DND-41 (cell line): ENCODE measurements around the gene FUT7.

Source experiments
- EZH2 ChIP-seq: IDR thresholded peaks from 3 replicates; pipeline ENCODE4 v1.6.1; 2012; ENCODE audit warnings: borderline replicate concordance, low read depth, mild to moderate bottlenecking, moderate library complexity, low read length, inconsistent platforms; ENCODE audit not compliant: severe bottlenecking
- TF ChIP-seq, protein P1 (sequence below): IDR thresholded peaks from 2 replicates; pipeline ENCODE4 v1.5.1; 2012; ENCODE audit warnings: borderline replicate concordance, low read length, moderate library complexity, mild to moderate bottlenecking; ENCODE audit not compliant: poor library complexity, severe bottlenecking; ENCODE audit errors: extremely low read depth

GRCh38 chr9:137020771-137021567 is 10.9 kb downstream of the FUT7 start:
- TF ChIP-seq, protein P1, sequence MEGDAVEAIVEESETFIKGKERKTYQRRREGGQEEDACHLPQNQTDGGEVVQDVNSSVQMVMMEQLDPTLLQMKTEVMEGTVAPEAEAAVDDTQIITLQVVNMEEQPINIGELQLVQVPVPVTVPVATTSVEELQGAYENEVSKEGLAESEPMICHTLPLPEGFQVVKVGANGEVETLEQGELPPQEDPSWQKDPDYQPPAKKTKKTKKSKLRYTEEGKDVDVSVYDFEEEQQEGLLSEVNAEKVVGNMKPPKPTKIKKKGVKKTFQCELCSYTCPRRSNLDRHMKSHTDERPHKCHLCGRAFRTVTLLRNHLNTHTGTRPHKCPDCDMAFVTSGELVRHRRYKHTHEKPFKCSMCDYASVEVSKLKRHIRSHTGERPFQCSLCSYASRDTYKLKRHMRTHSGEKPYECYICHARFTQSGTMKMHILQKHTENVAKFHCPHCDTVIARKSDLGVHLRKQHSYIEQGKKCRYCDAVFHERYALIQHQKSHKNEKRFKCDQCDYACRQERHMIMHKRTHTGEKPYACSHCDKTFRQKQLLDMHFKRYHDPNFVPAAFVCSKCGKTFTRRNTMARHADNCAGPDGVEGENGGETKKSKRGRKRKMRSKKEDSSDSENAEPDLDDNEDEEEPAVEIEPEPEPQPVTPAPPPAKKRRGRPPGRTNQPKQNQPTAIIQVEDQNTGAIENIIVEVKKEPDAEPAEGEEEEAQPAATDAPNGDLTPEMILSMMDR, result no peak
- TF ChIP-seq EZH2, result no peak
